GM21423 (cell line): ENCODE results near the gene CD6.

Source experiments
- ATAC-seq: cut with Tn5 transposase; IDR thresholded peaks from one replicate; pipeline ENCODE4 v1.9.1; 2021; ENCODE audit warnings: mild to moderate bottlenecking, moderate library complexity; ENCODE audit not compliant: unreplicated experiment

The CD6 gene

GRCh38 chr11:61007956-61008896 is 36.7 kb downstream of the CD6 start:
- ATAC-seq, result no peak

- no peak for ATAC-seq
These were observed 37.5 kb downstream of the CD6 start for GRCh38 chr11:61008971-61009370.

- ATAC-seq, result no peak
These were observed 38.2 kb downstream of the CD6 start for GRCh38 chr11:61009392-61010275.

- no peak for ATAC-seq
These were observed 39.2 kb downstream of the CD6 start for GRCh38 chr11:61010466-61011228.

GRCh38 chr11:61011229-61011870 is 39.9 kb downstream of the CD6 start:
- ATAC-seq, result no peak

GRCh38 chr11:61011950-61012736 is 40.7 kb downstream of the CD6 start:
- ATAC-seq, result no peak

- no peak for ATAC-seq
These were observed 41.3 kb downstream of the CD6 start for GRCh38 chr11:61012737-61013215.

GRCh38 chr11:61018059-61018458 is 46.6 kb downstream of the CD6 start:
- no peak for ATAC-seq

GRCh38 chr11:61019037-61019831 is 47.8 kb downstream of the CD6 start:
- ATAC-seq, result no peak

- ATAC-seq, result no peak
These were observed 48.4 kb downstream of the CD6 start for GRCh38 chr11:61019832-61020405.

GRCh38 chr11:61020551-61021235 is 49.2 kb downstream of the CD6 start:
- ATAC-seq, result no peak

GRCh38 chr11:61021661-61022212 is 50.3 kb downstream of the CD6 start:
- ATAC-seq, result no peak

- no peak for ATAC-seq
These were observed 51.0 kb downstream of the CD6 start for GRCh38 chr11:61022311-61023085.

GRCh38 chr11:61023086-61023965 is 51.8 kb downstream of the CD6 start:
- ATAC-seq, result no peak

GRCh38 chr11:61023966-61024295 is 52.5 kb downstream of the CD6 start:
- ATAC-seq, result no peak
